GM23248 (cell line): ENCODE data around the gene PLBD2. TPM values are rescaled to one million over a fixed set of nuclear protein-coding genes. Genes with fewer than 3 reads are reported as not detected.

Experiments used
- DNase-seq: peaks from one replicate; pipeline ENCODE4 v3.0.0-alpha.2; 2015
- H2AFZ ChIP-seq: fragments of 200-600 bp; sonication (generic); 2 replicates; pipeline ENCODE4 v1.6.1; 2016; ENCODE audit warnings: antibody characterized with exemption
- H3F3A ChIP-seq: fragments of 200-600 bp; sonication (generic); 2 replicates; pipeline ENCODE4 v1.6.1; 2016; ENCODE audit warnings: mild to moderate bottlenecking, antibody characterized with exemption, mixed run types; ENCODE audit not compliant: insufficient read depth
- H3K27ac ChIP-seq: fragments of 200-600 bp; sonication (generic); 2 replicates; pipeline ENCODE4 v1.5.1; 2016; ENCODE audit warnings: mild to moderate bottlenecking
- H3K27me3 ChIP-seq: fragments of 200-600 bp; sonication (generic); replicated peaks from 2 replicates; pipeline ENCODE4 v1.6.1; 2016; ENCODE audit warnings: mild to moderate bottlenecking; ENCODE audit not compliant: insufficient read depth
- H3K36me3 ChIP-seq: fragments of 200-600 bp; sonication (generic); 2 replicates; pipeline ENCODE4 v1.6.1; 2016; ENCODE audit warnings: low read depth, mild to moderate bottlenecking
- H3K4me1 ChIP-seq: fragments of 200-600 bp; sonication (generic); 2 replicates; pipeline ENCODE4 v1.6.1; 2016; ENCODE audit warnings: mild to moderate bottlenecking; ENCODE audit not compliant: insufficient read depth
- H3K4me2 ChIP-seq: fragments of 200-600 bp; sonication (generic); one replicate; pipeline ENCODE4 v1.6.1; 2016; ENCODE audit warnings: mild to moderate bottlenecking; ENCODE audit not compliant: unreplicated experiment
- H3K4me3 ChIP-seq: fragments of 200-600 bp; sonication (generic); 2 replicates; pipeline ENCODE4 v1.5.1; 2016; ENCODE audit warnings: mild to moderate bottlenecking
- H3K79me2 ChIP-seq: fragments of 200-600 bp; sonication (generic); 2 replicates; pipeline ENCODE4 v1.6.1; 2016; ENCODE audit warnings: mild to moderate bottlenecking; ENCODE audit not compliant: insufficient read depth
- H3K9ac ChIP-seq: fragments of 200-600 bp; sonication (generic); 2 replicates; pipeline ENCODE4 v1.6.1; 2016; ENCODE audit warnings: mild to moderate bottlenecking
- H3K9me2 ChIP-seq: fragments of 200-600 bp; sonication (generic); 2 replicates; pipeline ENCODE4 v1.6.1; 2016; ENCODE audit warnings: mixed run types, mild to moderate bottlenecking, moderate library complexity; ENCODE audit not compliant: insufficient read depth
- H3K9me3 ChIP-seq: fragments of 200-600 bp; sonication (generic); one replicate; pipeline ENCODE4 v1.6.1; 2017; ENCODE audit warnings: low read depth
- H4K20me1 ChIP-seq: fragments of 200-600 bp; sonication (generic); 2 replicates; pipeline ENCODE4 v1.6.0; 2016; ENCODE audit not compliant: insufficient read depth
- EZH2 ChIP-seq: fragments of 200-600 bp; sonication (generic); IDR thresholded peaks from 2 replicates; pipeline ENCODE4 v1.6.1; 2018; ENCODE audit warnings: antibody characterized with exemption, mild to moderate bottlenecking; ENCODE audit not compliant: insufficient read depth, poor library complexity, severe bottlenecking
- EZH2phosphoT487 ChIP-seq: fragments of 200-600 bp; sonication (generic); IDR thresholded peaks from 2 replicates; pipeline ENCODE4 v1.6.1; 2018; ENCODE audit warnings: antibody characterized with exemption, moderate library complexity, mild to moderate bottlenecking, low read depth; ENCODE audit not compliant: insufficient read depth
- WGBS, 2 experiments: methylation state at CpG; one replicate each; pipeline ENCODE4 v1.1.6; 2015 to 2017; ENCODE audit warnings: low lambda C conversion rate in 2 of 2, low coverage in 1 of 2; ENCODE audit errors: missing lambda C conversion rate in 2 of 2; 5-methylcytosine and 5-hydroxymethylcytosine counted together
- in situ Hi-C: fragments of 300-500 bp; cut with MboI; formaldehyde crosslinking; loops from 2 replicates; pipeline ENCODE4 v1.15.0; 2020
- polyA plus RNA-seq: library from polyadenylated mRNA; unstranded; fragments of >200 nt; fragmentation: Nextera tagmentation; extraction: Ambion mirVana; gene quantifications from 2 replicates; pipeline ENCODE4 v1.2.1, GENCODE V29; 2016
- total RNA-seq: library from RNA; depleted of rRNA; stranded (reverse); fragments of >200 nt; shearing (Covaris generic); gene quantifications from 2 replicates; pipeline ENCODE4 v1.2.3, GENCODE V29; 2014

PLBD2 gene
- total and polyA plus RNA-seq, 2 experiments from 2014 or later, result 38.5 to 58.5 TPM

DNA sequence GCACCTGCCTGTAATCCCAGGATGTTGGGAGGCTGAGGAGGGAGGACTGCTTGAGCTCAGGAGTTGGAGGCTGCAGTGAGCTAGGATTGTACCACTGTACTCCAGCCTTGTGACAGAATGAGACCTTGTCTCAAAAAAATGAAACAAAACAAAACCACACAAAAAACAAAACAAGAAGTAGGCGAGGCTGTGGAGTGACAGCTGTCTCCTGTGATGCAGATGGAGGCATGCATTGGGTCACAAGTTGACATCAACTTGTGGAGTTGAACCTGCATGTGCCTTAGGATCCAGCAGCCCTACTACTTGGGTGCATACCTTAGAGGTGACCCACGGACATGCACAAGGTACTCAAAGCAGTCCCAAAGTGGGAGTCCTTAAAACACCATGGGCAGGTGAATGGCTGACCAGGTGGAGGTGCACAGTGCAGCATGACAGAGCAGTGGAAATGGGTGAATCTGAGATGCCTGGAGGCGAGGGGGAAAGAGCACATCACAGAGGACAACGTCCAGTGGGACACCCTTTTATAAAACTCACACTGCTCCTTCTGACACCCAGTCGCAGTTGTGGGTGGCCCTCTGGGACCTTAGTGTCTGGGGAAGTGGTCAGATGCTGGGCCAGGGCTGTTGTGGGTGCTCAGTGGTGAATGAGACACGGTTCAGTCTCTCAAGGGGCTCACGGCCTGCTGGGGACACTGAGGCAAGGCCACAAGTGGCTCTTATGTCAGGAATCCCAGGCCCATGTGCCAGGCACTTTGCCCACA, 12.7 kb downstream of the PLBD2 start:
- Histone ChIP-seq H3K4me2 (no peak overlapping the region), H3K79me2 (no peaks in the 10 kb centered on the region), H3F3A (no peaks in the 10 kb centered on the region), H3K27me3 (no peaks in the 10 kb centered on the region), H3K36me3 (no peaks in the 10 kb centered on the region), H3K9me3 (no peaks in the 10 kb centered on the region), H3K9me2 (no peaks in the 10 kb centered on the region), H4K20me1 (no peaks in the 10 kb centered on the region), H3K4me1 (no peaks in the 10 kb centered on the region), H2AFZ (no peak overlapping the region), H3K4me3 (no peak overlapping the region), H3K9ac (no peak overlapping the region), H3K27ac (no peak overlapping the region)
- TF ChIP-seq EZH2phosphoT487, result no peak
- TF ChIP-seq EZH2, result no peak
- no peak for DNase-seq
- WGBS, 2 experiments, result 86 to 92% methylated on average over 7 of the region's 7 CpGs
- in situ Hi-C loops, result no loop called here

DNA sequence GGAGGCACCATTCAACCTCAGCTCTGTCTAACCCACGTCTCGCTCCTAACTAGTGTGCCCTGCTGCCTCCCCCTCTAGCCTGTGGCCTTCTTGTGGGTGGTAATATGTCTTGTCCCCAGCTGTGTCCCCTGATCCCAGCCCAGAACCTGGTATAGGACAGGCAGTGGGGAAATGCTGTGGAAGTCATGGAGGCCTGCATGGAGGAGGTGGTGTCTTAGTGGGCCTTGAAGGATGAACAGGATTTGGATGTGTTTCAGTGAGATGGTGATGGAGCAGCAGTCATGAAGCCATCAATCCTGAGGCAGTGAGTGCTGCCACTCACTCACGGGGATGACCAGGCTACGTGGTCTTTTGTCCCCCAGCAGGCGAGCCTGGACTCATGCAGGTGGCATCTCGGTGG, 13.4 kb downstream of the PLBD2 start:
- TF ChIP-seq EZH2, result no peak
- TF ChIP-seq EZH2phosphoT487, result no peak
- Histone ChIP-seq H3K4me1 (no peaks in the 10 kb centered on the region), H4K20me1 (no peaks in the 10 kb centered on the region), H3K4me3 (no peak overlapping the region), H3K79me2 (no peaks in the 10 kb centered on the region), H3K4me2 (no peak overlapping the region), H3K27me3 (no peaks in the 10 kb centered on the region), H2AFZ (no peak overlapping the region), H3K9me2 (no peaks in the 10 kb centered on the region), H3K9ac (no peak overlapping the region), H3F3A (no peaks in the 10 kb centered on the region), H3K27ac (no peak overlapping the region), H3K36me3 (no peaks in the 10 kb centered on the region), H3K9me3 (no peaks in the 10 kb centered on the region)
- 95 to 99% methylated on average over 6 of the region's 6 CpGs for WGBS, 2 experiments
- no peak for DNase-seq
- in situ Hi-C loops, result no loop called here

GRCh38 chr12:113372371-113372770, 14.0 kb downstream of the PLBD2 start:
- Histone ChIP-seq H3K4me2 (no peak overlapping the region), H3F3A (no peaks in the 10 kb centered on the region), H3K9me3 (no peaks in the 10 kb centered on the region), H3K9ac (no peak overlapping the region), H3K4me3 (no peak overlapping the region), H3K27ac (no peak overlapping the region), H2AFZ (no peak overlapping the region), H3K79me2 (no peaks in the 10 kb centered on the region), H3K9me2 (no peaks in the 10 kb centered on the region), H3K4me1 (no peaks in the 10 kb centered on the region), H4K20me1 (no peaks in the 10 kb centered on the region), H3K27me3 (no peaks in the 10 kb centered on the region), H3K36me3 (no peaks in the 10 kb centered on the region)
- DNase-seq, result no peak
- 94% methylated on average over 9 of the region's 9 CpGs for WGBS, 2 experiments
- TF ChIP-seq EZH2, result no peak
- no peak for TF ChIP-seq EZH2phosphoT487
- in situ Hi-C loops, result no loop called here

- Histone ChIP-seq H3K4me2 (no peak overlapping the region), H3K36me3 (no peaks in the 10 kb centered on the region), H3K79me2 (no peaks in the 10 kb centered on the region), H3K4me3 (no peak overlapping the region), H3K9me2 (no peaks in the 10 kb centered on the region), H3K4me1 (no peaks in the 10 kb centered on the region), H3K27ac (no peak overlapping the region), H3K9ac (no peak overlapping the region), H3F3A (no peaks in the 10 kb centered on the region), H2AFZ (no peak overlapping the region), H3K27me3 (no peaks in the 10 kb centered on the region), H4K20me1 (no peaks in the 10 kb centered on the region), H3K9me3 (no peaks in the 10 kb centered on the region)
- no peak for TF ChIP-seq EZH2
- no peak for TF ChIP-seq EZH2phosphoT487
- no peak for DNase-seq
- in situ Hi-C loops, result no loop called here
- WGBS, 2 experiments, result 95% methylated on average over 3 of the region's 3 CpGs; no CpG with 5 or more reads in 1 of the 2 experiments
These were observed 15.1 kb downstream of the PLBD2 start for GRCh38 chr12:113373440-113373839.

GRCh38 chr12:113373969-113374368, 15.6 kb downstream of the PLBD2 start:
- no peaks in the 10 kb centered on the region for H3K27me3 ChIP-seq
- no peak overlapping the region for H3K4me3 ChIP-seq
- H3F3A ChIP-seq, result no peaks in the 10 kb centered on the region
- no peaks in the 10 kb centered on the region for H3K79me2 ChIP-seq
- in situ Hi-C loops, result no loop called here
- no peaks in the 10 kb centered on the region for H3K4me1 ChIP-seq
- no peak overlapping the region for H3K27ac ChIP-seq
- H2AFZ ChIP-seq, result no peak overlapping the region
- 84 to 90% methylated on average over 3 of the region's 3 CpGs for WGBS, 2 experiments
- no peaks in the 10 kb centered on the region for H3K9me2 ChIP-seq
- H3K9ac ChIP-seq, result no peak overlapping the region
- no peaks in the 10 kb centered on the region for H3K9me3 ChIP-seq
- H3K36me3 ChIP-seq, result no peaks in the 10 kb centered on the region
- no peak for TF ChIP-seq EZH2
- no peak for TF ChIP-seq EZH2phosphoT487
- no peaks in the 10 kb centered on the region for H4K20me1 ChIP-seq
- DNase-seq, result no peak
- H3K4me2 ChIP-seq, result no peak overlapping the region
